LNCAP (cell line): ENCODE data around the gene SHROOM1.

Experiments
- CTCF ChIP-seq: fragments of 450-650 bp; IDR thresholded peaks from 2 replicates; pipeline ENCODE4 v1.5.1; 2017; ENCODE audit warnings: mild to moderate bottlenecking

The SHROOM1 gene

DNA sequence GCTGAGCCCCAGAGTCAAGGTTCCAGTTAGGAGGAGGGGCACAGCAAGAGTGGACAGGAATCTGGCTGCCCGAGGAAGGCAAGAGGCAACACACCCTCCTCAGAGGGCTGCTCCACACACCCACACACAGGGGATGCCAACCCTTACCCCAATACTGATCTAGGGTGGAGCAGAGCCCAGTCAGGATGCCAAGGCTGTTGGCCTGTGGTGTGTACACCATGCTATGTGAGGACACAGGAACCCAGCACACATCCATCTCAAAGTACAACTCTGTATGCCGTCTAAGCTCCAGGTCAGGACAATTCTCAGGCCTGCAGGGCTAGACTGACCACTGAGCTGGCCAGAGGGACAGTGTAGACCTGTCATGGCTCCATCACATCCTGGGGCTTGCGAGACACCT lies 56.0 kb downstream of the SHROOM1 start:
- no peak for TF ChIP-seq CTCF

GRCh38 chr5:132773601-132774355 lies 56.7 kb downstream of the SHROOM1 start:
- TF ChIP-seq CTCF: no peak

DNA sequence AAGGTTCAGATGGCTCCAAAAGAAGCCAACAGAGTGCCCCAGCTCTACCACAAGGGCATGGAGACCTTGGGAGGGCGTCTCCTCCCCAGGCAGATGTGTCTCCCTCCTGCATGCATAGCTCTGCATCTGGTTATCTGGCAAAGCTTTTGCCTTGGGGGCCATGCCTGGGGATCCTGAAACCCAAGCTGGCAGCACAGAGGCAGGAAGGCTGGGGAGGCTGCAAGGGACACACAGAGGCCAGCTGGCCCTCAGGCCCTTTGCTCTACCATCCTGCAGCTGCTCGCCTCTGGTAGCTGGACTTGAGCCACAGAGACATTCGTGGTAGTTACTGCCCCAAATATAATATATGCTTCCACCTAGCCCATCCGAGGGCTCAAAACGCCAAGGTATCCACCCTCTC lies 57.3 kb downstream of the SHROOM1 start:
- TF ChIP-seq CTCF: no peak

GRCh38 chr5:132772291-132773070 lies 58.0 kb downstream of the SHROOM1 start:
- TF ChIP-seq CTCF: no peak
